Measurements from ENCODE around the gene TNIK. TPM values are rescaled to one million over a fixed set of nuclear protein-coding genes. Genes with fewer than 3 reads are reported as not detected.

The TNIK gene
- total and polyA plus RNA-seq, 2 experiments from 2014 or later: 14.6 to 34.3 TPM

DNA sequence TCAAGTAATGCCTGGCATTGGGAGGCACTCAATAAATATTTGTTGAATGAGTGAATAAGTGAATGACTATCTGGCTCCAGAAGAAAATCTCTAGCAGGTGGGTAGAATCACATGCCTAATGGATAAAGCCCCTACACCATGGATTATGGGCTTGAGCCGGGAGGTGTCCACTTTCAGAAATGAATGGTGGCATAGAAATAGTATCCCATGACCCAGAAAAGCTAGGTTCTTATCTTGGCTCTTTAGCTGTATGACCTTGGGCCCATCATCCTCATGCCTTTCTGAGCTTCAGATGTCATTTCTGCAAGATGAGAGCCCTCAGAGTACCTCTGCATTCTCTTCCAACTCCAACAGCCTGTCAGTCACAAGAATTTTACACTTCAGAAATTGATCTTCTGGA, 37.3 kb upstream of the TNIK start:
- H3F3A ChIP-seq (replicated peaks; ENCODE audit: low read depth): no peaks in the 10 kb centered on the region
- Mint-ChIP-seq H3K36me3 (ENCODE audit: low read depth) (no peaks in the 10 kb centered on the region), H3K4me3 (no peak overlapping the region), H3K4me1 (peaks cover 21% of the 10 kb centered on the region; the same call in 2 of the 3 replicates), H3K27me3 (ENCODE audit: insufficient read depth, low read depth, poor library complexity) (peaks cover 5% of the 10 kb centered on the region), H3K27ac (no peak overlapping the region), H3K9me3 (no peaks in the 10 kb centered on the region)
- 0 out of 2 replicates have a peak, but pooled peaks cover 5% of the 10 kb centered on the region for H3K9me2 ChIP-seq (ENCODE audit: insufficient read depth)
- TF ChIP-seq EZH2phosphoT487 (IDR thresholded peaks at IDR 0.05; ENCODE audit: unreplicated experiment) (no peak), STAT1 (IDR thresholded peaks at IDR 0.05; ENCODE audit: unreplicated experiment) (no peak), JUNB (IDR thresholded peaks at IDR 0.05; ENCODE audit: unreplicated experiment) (no peak), NANOG (IDR thresholded peaks at IDR 0.05; ENCODE audit: borderline replicate concordance) (no peak), POLR2AphosphoS5 (IDR thresholded peaks at IDR 0.05; ENCODE audit: low read depth) (no peak), ZNF331 (CRISPR knock-in tag; IDR thresholded peaks at IDR 0.05; ENCODE audit: low read depth) (no peak), EZH2 (IDR thresholded peaks at IDR 0.05; ENCODE audit: low read depth, unreplicated experiment) (no peak), ZNF114 (CRISPR knock-in tag; IDR thresholded peaks at IDR 0.05) (no peak), CREB1 (CRISPR knock-in tag; IDR thresholded peaks at IDR 0.05; ENCODE audit: low read depth) (no peak)
- TF ChIP-seq, protein P1, sequence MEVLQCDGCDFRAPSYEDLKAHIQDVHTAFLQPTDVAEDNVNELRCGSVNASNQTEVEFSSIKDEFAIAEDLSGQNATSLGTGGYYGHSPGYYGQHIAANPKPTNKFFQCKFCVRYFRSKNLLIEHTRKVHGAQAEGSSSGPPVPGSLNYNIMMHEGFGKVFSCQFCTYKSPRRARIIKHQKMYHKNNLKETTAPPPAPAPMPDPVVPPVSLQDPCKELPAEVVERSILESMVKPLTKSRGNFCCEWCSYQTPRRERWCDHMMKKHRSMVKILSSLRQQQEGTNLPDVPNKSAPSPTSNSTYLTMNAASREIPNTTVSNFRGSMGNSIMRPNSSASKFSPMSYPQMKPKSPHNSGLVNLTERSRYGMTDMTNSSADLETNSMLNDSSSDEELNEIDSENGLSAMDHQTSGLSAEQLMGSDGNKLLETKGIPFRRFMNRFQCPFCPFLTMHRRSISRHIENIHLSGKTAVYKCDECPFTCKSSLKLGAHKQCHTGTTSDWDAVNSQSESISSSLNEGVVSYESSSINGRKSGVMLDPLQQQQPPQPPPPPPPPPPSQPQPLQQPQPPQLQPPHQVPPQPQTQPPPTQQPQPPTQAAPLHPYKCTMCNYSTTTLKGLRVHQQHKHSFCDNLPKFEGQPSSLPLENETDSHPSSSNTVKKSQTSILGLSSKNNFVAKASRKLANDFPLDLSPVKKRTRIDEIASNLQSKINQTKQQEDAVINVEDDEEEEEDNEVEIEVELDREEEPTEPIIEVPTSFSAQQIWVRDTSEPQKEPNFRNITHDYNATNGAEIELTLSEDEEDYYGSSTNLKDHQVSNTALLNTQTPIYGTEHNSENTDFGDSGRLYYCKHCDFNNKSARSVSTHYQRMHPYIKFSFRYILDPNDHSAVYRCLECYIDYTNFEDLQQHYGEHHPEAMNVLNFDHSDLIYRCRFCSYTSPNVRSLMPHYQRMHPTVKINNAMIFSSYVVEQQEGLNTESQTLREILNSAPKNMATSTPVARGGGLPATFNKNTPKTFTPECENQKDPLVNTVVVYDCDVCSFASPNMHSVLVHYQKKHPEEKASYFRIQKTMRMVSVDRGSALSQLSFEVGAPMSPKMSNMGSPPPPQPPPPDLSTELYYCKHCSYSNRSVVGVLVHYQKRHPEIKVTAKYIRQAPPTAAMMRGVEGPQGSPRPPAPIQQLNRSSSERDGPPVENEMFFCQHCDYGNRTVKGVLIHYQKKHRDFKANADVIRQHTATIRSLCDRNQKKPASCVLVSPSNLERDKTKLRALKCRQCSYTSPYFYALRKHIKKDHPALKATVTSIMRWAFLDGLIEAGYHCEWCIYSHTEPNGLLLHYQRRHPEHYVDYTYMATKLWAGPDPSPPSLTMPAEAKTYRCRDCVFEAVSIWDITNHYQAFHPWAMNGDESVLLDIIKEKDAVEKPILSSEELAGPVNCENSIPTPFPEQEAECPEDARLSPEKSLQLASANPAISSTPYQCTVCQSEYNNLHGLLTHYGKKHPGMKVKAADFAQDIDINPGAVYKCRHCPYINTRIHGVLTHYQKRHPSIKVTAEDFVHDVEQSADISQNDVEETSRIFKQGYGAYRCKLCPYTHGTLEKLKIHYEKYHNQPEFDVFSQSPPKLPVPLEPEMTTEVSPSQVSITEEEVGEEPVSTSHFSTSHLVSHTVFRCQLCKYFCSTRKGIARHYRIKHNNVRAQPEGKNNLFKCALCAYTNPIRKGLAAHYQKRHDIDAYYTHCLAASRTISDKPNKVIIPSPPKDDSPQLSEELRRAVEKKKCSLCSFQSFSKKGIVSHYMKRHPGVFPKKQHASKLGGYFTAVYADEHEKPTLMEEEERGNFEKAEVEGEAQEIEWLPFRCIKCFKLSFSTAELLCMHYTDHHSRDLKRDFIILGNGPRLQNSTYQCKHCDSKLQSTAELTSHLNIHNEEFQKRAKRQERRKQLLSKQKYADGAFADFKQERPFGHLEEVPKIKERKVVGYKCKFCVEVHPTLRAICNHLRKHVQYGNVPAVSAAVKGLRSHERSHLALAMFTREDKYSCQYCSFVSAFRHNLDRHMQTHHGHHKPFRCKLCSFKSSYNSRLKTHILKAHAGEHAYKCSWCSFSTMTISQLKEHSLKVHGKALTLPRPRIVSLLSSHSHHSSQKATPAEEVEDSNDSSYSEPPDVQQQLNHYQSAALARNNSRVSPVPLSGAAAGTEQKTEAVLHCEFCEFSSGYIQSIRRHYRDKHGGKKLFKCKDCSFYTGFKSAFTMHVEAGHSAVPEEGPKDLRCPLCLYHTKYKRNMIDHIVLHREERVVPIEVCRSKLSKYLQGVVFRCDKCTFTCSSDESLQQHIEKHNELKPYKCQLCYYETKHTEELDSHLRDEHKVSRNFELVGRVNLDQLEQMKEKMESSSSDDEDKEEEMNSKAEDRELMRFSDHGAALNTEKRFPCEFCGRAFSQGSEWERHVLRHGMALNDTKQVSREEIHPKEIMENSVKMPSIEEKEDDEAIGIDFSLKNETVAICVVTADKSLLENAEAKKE (CRISPR knock-in tag; IDR thresholded peaks at IDR 0.05): no peak
- TF ChIP-seq, protein P2, sequence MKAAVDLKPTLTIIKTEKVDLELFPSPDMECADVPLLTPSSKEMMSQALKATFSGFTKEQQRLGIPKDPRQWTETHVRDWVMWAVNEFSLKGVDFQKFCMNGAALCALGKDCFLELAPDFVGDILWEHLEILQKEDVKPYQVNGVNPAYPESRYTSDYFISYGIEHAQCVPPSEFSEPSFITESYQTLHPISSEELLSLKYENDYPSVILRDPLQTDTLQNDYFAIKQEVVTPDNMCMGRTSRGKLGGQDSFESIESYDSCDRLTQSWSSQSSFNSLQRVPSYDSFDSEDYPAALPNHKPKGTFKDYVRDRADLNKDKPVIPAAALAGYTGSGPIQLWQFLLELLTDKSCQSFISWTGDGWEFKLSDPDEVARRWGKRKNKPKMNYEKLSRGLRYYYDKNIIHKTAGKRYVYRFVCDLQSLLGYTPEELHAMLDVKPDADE (IDR thresholded peaks at IDR 0.05): no peak
- TF ChIP-seq, protein P3, sequence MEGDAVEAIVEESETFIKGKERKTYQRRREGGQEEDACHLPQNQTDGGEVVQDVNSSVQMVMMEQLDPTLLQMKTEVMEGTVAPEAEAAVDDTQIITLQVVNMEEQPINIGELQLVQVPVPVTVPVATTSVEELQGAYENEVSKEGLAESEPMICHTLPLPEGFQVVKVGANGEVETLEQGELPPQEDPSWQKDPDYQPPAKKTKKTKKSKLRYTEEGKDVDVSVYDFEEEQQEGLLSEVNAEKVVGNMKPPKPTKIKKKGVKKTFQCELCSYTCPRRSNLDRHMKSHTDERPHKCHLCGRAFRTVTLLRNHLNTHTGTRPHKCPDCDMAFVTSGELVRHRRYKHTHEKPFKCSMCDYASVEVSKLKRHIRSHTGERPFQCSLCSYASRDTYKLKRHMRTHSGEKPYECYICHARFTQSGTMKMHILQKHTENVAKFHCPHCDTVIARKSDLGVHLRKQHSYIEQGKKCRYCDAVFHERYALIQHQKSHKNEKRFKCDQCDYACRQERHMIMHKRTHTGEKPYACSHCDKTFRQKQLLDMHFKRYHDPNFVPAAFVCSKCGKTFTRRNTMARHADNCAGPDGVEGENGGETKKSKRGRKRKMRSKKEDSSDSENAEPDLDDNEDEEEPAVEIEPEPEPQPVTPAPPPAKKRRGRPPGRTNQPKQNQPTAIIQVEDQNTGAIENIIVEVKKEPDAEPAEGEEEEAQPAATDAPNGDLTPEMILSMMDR (conservative IDR thresholded peaks at IDR 0.05; ENCODE audit: low read depth in 2 of 2): no peak
- TF ChIP-seq, protein P4, sequence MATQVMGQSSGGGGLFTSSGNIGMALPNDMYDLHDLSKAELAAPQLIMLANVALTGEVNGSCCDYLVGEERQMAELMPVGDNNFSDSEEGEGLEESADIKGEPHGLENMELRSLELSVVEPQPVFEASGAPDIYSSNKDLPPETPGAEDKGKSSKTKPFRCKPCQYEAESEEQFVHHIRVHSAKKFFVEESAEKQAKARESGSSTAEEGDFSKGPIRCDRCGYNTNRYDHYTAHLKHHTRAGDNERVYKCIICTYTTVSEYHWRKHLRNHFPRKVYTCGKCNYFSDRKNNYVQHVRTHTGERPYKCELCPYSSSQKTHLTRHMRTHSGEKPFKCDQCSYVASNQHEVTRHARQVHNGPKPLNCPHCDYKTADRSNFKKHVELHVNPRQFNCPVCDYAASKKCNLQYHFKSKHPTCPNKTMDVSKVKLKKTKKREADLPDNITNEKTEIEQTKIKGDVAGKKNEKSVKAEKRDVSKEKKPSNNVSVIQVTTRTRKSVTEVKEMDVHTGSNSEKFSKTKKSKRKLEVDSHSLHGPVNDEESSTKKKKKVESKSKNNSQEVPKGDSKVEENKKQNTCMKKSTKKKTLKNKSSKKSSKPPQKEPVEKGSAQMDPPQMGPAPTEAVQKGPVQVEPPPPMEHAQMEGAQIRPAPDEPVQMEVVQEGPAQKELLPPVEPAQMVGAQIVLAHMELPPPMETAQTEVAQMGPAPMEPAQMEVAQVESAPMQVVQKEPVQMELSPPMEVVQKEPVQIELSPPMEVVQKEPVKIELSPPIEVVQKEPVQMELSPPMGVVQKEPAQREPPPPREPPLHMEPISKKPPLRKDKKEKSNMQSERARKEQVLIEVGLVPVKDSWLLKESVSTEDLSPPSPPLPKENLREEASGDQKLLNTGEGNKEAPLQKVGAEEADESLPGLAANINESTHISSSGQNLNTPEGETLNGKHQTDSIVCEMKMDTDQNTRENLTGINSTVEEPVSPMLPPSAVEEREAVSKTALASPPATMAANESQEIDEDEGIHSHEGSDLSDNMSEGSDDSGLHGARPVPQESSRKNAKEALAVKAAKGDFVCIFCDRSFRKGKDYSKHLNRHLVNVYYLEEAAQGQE (IDR thresholded peaks at IDR 0.05; ENCODE audit: unreplicated experiment): no peak
- no peaks in the 10 kb centered on the region for H4K20me1 ChIP-seq (replicated peaks; ENCODE audit: insufficient read depth)
- H3K4me3 ChIP-seq: no peak overlapping the region
- no peaks in the 10 kb centered on the region for H3K79me2 ChIP-seq (replicated peaks; ENCODE audit: insufficient read depth)
- no peak overlapping the region for H2AFZ ChIP-seq
- no peak overlapping the region for H3K4me2 ChIP-seq
- H3K27me3 ChIP-seq (ENCODE audit: insufficient read depth): no peaks in the 10 kb centered on the region
- no peaks in the 10 kb centered on the region; the same call in 1 of the 2 replicates for H3K4me1 ChIP-seq (ENCODE audit: insufficient read depth)
- no peak for ATAC-seq
- DNase-seq (ENCODE audit: low spot score): no peak
- no peaks in the 10 kb centered on the region for H3K36me3 ChIP-seq (ENCODE audit: insufficient read depth)
- H3K27ac ChIP-seq (ENCODE audit: low read depth): no peak overlapping the region
